HEK293T (cell line): Measurements from ENCODE around the gene DKKL1.

Experiments
- CTBP1 ChIP-seq: fragments of 450-650 bp; IDR thresholded peaks from 2 replicates; pipeline ENCODE4 v1.6.1; 2016; ENCODE audit warnings: borderline replicate concordance
- FOXA1 ChIP-seq: fragments of 450-650 bp; IDR thresholded peaks from 2 replicates; pipeline ENCODE4 v1.6.1; 2016; ENCODE audit warnings: mild to moderate bottlenecking
- FOXK2 ChIP-seq: fragments of 450-650 bp; IDR thresholded peaks from 2 replicates; pipeline ENCODE4 v1.6.1; 2016; ENCODE audit warnings: mild to moderate bottlenecking
- HDGF ChIP-seq: fragments of 450-650 bp; IDR thresholded peaks from 2 replicates; pipeline ENCODE4 v1.6.1; 2017; ENCODE audit warnings: antibody characterized with exemption, borderline replicate concordance
- L3MBTL2 ChIP-seq: fragments of 450-650 bp; conservative IDR thresholded peaks from 2 replicates; pipeline ENCODE4 v1.6.1; 2016; ENCODE audit warnings: mild to moderate bottlenecking
- SP1 ChIP-seq: fragments of 450-650 bp; IDR thresholded peaks from 2 replicates; pipeline ENCODE4 v1.6.1; 2017
- SUZ12 ChIP-seq: fragments of 450-650 bp; IDR thresholded peaks from 2 replicates; pipeline ENCODE4 v1.6.1; 2016; ENCODE audit warnings: mild to moderate bottlenecking
- TARDBP ChIP-seq: fragments of 450-650 bp; IDR thresholded peaks from 2 replicates; pipeline ENCODE4 v1.6.1; 2016
- ZNF384 ChIP-seq: fragments of 450-650 bp; IDR thresholded peaks from 2 replicates; pipeline ENCODE4 v1.6.1; 2016

GRCh38 chr19:49327878-49328544, 35.7 kb upstream of the DKKL1 start:
- TF ChIP-seq FOXA1 (no peak), SP1 (no peak), HDGF (no peak), FOXK2 (no peak), SUZ12 (no peak), L3MBTL2 (no peak), ZNF384 (peak; percentile 61), TARDBP (no peak), CTBP1 (no peak)
